OCI-LY3 (cell line): Measurements from ENCODE around the gene RTP5.
A peak's percentile ranks its signal among the peaks of the same experiment; 100 is the strongest.

Experiments used
- H2AFZ ChIP-seq: fragments of 200-600, 300-600 bp; shearing (Covaris generic); 2 replicates; pipeline ENCODE4 v1.6.0; 2014; ENCODE audit warnings: antibody characterized with exemption, low read depth, low read length
- H3K27ac ChIP-seq: fragments of 200-600, 300-600 bp; sonication (generic); 2 replicates; pipeline ENCODE4 v1.5.1; 2014; ENCODE audit warnings: mild to moderate bottlenecking, low read length, moderate library complexity, mixed read lengths
- H3K27me3 ChIP-seq: fragments of 200-600, 300-600 bp; sonication (generic); 2 replicates; pipeline ENCODE4 v1.6.1; 2014; ENCODE audit warnings: low read depth, low read length, mixed read lengths
- H3K36me3 ChIP-seq: fragments of 200-600, 300-600 bp; sonication (generic); replicated peaks from 2 replicates; pipeline ENCODE3; 2014; ENCODE audit warnings: low read depth, low read length, mixed read lengths
- H3K4me1 ChIP-seq: fragments of 300-600, 200-600 bp; sonication (generic); 2 replicates; pipeline ENCODE4 v1.6.1; 2014; ENCODE audit warnings: low read length, mixed read lengths
- H3K4me2 ChIP-seq: fragments of 200-600, 300-600 bp; sonication (generic); 2 replicates; pipeline ENCODE4 v1.6.1; 2014; ENCODE audit warnings: low read length, mixed read lengths
- H3K4me3 ChIP-seq: fragments of 300-600, 200-600 bp; sonication (generic); 2 replicates; pipeline ENCODE4 v1.5.1; 2014; ENCODE audit warnings: antibody characterized with exemption, mild to moderate bottlenecking, low read length, moderate library complexity
- H3K79me2 ChIP-seq: fragments of 300-600, 200-600 bp; shearing (Covaris generic); 2 replicates; pipeline ENCODE4 v1.6.1; 2014; ENCODE audit warnings: mild to moderate bottlenecking, low read length, mixed read lengths
- H3K9ac ChIP-seq: fragments of 300-600, 200-600 bp; shearing (Covaris generic); 2 replicates; pipeline ENCODE4 v1.6.0; 2014; ENCODE audit warnings: mild to moderate bottlenecking, low read length, moderate library complexity
- H3K9me3 ChIP-seq: fragments of 200-600, 300-600 bp; shearing (Covaris generic); 2 replicates; pipeline ENCODE4 v1.6.1; 2014; ENCODE audit warnings: low read length, mixed read lengths; ENCODE audit not compliant: insufficient read depth
- H4K20me1 ChIP-seq: fragments of 200-600, 300-600 bp; sonication (generic); 2 replicates; pipeline ENCODE4 v1.6.1; 2016; ENCODE audit warnings: low read length, mixed read lengths; ENCODE audit not compliant: insufficient read depth
- EZH2phosphoT487 ChIP-seq: fragments of 200-600 bp; shearing (Covaris generic); IDR thresholded peaks from 2 replicates; pipeline ENCODE4 v1.6.1; 2018; ENCODE audit warnings: antibody characterized with exemption, mixed run types, low read depth
- TF ChIP-seq, protein P1 (sequence below): fragments of 200-600, 300-600 bp; sonication (generic); IDR thresholded peaks from 2 replicates; pipeline ENCODE4 v1.5.1; 2014; ENCODE audit warnings: antibody characterized with exemption, low read length, low read depth

The RTP5 gene

DNA sequence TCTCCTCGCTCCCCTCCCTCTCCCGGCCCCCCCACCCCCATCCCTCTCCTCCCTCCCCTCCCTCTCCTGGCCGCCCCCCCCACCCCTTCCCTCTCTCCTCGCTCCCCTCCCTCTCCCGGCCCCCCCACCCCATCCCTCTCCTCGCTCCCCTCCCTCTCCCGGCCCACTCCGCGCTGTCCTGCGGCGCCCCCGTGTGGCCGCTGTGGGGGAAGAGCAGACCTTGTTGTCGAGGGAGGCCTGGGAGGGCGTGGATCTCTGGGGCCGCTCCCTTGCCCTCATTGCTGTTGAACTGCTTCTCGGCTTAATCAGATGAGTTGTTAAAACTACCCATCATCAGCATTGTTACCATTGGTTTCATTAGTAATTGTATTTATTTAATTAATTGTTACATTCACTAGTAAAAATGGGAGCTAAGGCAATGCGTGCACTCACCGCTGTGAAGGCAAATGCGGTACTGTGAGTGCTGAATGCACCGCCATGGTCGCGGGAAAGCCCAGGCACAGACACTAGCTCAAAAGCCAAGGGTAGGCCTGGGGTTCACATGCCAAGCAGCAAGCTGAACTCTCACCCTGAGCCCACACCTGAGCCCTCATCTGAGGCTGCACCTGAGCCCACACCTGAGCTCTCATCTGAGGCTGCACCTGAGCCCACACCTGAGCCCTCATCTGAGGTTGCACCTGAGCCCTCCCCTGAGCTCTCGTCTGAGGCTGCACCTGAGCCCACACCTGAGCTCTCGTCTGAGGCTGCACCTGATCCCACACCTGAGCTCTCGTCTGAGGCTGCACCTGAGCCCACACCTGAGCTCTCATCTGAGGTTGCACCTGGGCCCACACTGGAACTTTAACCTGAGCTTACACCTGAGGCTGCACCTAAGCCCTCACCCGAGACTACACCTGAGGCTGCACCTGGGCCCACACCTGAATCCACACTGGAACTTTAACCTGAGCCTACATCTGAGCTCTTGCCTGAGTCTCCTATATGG, 8.8 kb downstream of the RTP5 start:
- Histone ChIP-seq H3K27ac (no peak overlapping the region), H3K4me1 (peaks cover 36% of the 10 kb centered on the region), H3K79me2 (no peaks in the 10 kb centered on the region), H4K20me1 (no peaks in the 10 kb centered on the region), H3K4me2 (no peak overlapping the region), H3K27me3 (no peaks in the 10 kb centered on the region), H3K9me3 (no peaks in the 10 kb centered on the region), H3K9ac (no peak overlapping the region), H3K4me3 (no peak overlapping the region), H3K36me3 (no peaks in the 10 kb centered on the region), H2AFZ (no peak overlapping the region)
- TF ChIP-seq, protein P1, sequence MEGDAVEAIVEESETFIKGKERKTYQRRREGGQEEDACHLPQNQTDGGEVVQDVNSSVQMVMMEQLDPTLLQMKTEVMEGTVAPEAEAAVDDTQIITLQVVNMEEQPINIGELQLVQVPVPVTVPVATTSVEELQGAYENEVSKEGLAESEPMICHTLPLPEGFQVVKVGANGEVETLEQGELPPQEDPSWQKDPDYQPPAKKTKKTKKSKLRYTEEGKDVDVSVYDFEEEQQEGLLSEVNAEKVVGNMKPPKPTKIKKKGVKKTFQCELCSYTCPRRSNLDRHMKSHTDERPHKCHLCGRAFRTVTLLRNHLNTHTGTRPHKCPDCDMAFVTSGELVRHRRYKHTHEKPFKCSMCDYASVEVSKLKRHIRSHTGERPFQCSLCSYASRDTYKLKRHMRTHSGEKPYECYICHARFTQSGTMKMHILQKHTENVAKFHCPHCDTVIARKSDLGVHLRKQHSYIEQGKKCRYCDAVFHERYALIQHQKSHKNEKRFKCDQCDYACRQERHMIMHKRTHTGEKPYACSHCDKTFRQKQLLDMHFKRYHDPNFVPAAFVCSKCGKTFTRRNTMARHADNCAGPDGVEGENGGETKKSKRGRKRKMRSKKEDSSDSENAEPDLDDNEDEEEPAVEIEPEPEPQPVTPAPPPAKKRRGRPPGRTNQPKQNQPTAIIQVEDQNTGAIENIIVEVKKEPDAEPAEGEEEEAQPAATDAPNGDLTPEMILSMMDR, result peak; percentile 51
- no peak for TF ChIP-seq EZH2phosphoT487

DNA sequence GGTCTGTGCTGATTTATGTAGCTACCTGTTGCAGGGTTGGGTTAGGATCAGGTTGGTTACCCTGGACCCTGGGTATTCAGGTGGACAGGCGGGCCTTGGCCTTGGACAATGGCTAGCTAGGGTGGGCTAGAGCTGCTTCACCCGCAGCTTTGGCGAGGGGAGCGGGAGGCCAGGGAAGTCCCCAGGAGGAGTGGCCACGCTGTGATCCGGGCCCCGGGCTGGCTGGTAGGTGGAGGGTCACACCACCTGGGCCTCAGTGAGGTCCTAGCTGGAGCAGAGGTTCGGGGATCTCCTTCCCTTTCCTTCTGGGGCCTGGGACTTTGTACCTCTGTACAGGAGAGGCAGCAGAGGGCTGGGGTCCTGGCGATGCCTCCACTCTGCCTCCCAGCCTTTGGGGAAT, 9.8 kb downstream of the RTP5 start:
- Histone ChIP-seq H3K4me1 (peaks cover 38% of the 10 kb centered on the region), H3K27me3 (no peaks in the 10 kb centered on the region), H3K9me3 (no peaks in the 10 kb centered on the region), H3K79me2 (no peaks in the 10 kb centered on the region), H3K27ac (no peak overlapping the region), H3K9ac (no peak overlapping the region), H3K4me3 (no peak overlapping the region), H4K20me1 (no peaks in the 10 kb centered on the region), H3K36me3 (peaks cover 3% of the 10 kb centered on the region), H3K4me2 (no peak overlapping the region), H2AFZ (no peak overlapping the region)
- TF ChIP-seq, protein P1, result no peak
- no peak for TF ChIP-seq EZH2phosphoT487

DNA sequence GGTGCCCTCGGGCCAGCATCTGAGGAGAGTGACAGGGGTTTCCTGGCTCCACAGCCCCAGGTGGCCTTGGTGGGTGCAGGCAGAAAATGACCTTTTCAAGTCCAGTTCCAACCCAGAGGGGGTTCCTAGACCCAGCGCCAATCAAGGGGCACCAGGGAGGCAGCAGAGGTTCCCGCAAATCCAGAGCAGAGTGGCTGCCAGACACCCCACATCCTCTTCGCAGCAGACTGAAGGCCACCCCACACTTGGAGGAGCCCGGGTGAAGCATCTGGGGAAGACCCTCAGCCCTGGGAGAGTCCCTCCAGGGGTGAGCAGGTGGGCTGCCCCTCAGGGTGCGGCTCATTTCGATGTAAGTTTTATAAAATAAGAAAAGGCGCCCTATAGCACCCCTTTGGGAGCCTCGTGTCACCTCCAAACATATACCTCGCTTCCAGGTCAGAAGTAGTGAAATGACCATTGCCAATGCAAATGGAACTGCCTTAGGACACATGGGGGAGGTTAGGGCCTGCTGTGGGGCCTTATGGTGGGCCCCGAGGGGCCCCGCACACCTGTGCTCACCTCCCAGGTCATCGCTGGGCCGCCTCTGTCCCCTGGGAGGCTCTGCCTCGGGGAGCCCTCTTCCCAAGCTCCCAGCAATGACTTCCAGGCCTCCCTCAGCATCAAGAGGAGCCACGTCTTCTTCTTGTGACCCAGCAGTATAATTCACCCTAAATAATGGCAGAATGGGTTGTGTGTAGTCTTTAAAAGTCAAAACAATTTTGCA, 11.0 kb downstream of the RTP5 start:
- Histone ChIP-seq H3K79me2 (no peaks in the 10 kb centered on the region), H3K27ac (peak overlapping the region; percentile 60), H3K36me3 (peaks cover 14% of the 10 kb centered on the region), H3K4me2 (peak overlapping the region; percentile 90), H3K9ac (peak overlapping the region; percentile 76), H3K4me1 (peaks cover 39% of the 10 kb centered on the region), H2AFZ (peak overlapping the region; percentile 13; the same call in 1 of the 2 replicates), H4K20me1 (peaks cover 7% of the 10 kb centered on the region; the same call in 1 of the 2 replicates), H3K9me3 (no peaks in the 10 kb centered on the region), H3K27me3 (no peaks in the 10 kb centered on the region), H3K4me3 (peak overlapping the region; percentile 91)
- TF ChIP-seq EZH2phosphoT487, result no peak
- TF ChIP-seq, protein P1, result no peak

DNA sequence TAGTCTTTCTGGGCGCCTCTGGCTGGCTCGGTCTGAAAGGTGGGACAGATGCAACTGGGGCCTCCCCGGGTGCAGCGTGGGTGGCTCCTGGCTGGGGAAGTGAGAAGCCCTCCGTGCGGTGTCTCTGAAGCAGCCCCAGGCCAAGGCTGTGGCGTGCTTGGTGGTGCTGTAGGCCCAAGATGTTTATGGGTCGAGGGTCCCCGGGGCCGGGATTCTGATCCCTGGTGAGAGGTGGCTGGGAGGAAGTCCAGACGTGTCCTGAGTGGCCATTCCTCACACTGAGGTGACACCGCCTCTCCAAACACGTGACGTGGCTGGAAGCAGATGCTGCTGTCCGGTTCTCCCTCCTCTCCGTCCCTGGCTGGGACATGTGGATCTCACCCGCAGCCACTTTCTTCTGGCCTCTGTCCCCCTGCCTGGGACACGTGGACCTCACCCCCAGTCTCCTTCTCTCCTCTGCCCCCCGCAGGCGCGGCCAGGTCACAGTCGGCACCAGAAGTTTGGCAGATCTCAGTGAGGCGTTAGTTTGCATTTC, 12.6 kb downstream of the RTP5 start:
- peak overlapping the region; percentile 92 for H3K27ac ChIP-seq
- peak overlapping the region; percentile 91 for H3K4me3 ChIP-seq
- H3K9ac ChIP-seq, result peak overlapping the region; percentile 82

More for the DNA sequence above, 12.6 kb downstream of the RTP5 start:
- TF ChIP-seq, protein P1, result peak; percentile 32
- no peak for TF ChIP-seq EZH2phosphoT487
- H2AFZ ChIP-seq, result peak overlapping the region; percentile 52; the same call in 1 of the 2 replicates
- H3K4me1 ChIP-seq, result peaks cover 49% of the 10 kb centered on the region
- H4K20me1 ChIP-seq, result peaks cover 20% of the 10 kb centered on the region
- H3K4me2 ChIP-seq, result peak overlapping the region; percentile 92
- no peaks in the 10 kb centered on the region for H3K9me3 ChIP-seq
- no peaks in the 10 kb centered on the region for H3K79me2 ChIP-seq
- no peaks in the 10 kb centered on the region for H3K27me3 ChIP-seq
- peaks cover 18% of the 10 kb centered on the region for H3K36me3 ChIP-seq
